ENCODE results near the gene WFDC5.
"Not testable (repeated sequence)": the region's sequence is repeated elsewhere in the genome, so short reads cannot be mapped to it uniquely, and the experiment has no call there.

WFDC5 gene

GRCh38 chr20:45087814-45088213 lies 27.2 kb downstream of the WFDC5 start:
- no peak for DNase-seq (ENCODE audit: low read depth)

- no peak for DNase-seq (ENCODE audit: low read depth)
These were observed 27.7 kb downstream of the WFDC5 start for GRCh38 chr20:45087097-45087790.

- no peak for DNase-seq (ENCODE audit: low read depth)
These were observed 29.1 kb downstream of the WFDC5 start for GRCh38 chr20:45085867-45086266.

GRCh38 chr20:45085289-45085688 lies 29.7 kb downstream of the WFDC5 start:
- no peak for DNase-seq (ENCODE audit: low read depth)

GRCh38 chr20:45083127-45083526 lies 31.8 kb downstream of the WFDC5 start:
- no peak for DNase-seq (ENCODE audit: low read depth)

GRCh38 chr20:45082468-45082867 lies 32.5 kb downstream of the WFDC5 start:
- no peak for DNase-seq (ENCODE audit: low read depth)

- no peak for DNase-seq (ENCODE audit: low read depth)
These were observed 33.9 kb downstream of the WFDC5 start for GRCh38 chr20:45080867-45081624.

DNA sequence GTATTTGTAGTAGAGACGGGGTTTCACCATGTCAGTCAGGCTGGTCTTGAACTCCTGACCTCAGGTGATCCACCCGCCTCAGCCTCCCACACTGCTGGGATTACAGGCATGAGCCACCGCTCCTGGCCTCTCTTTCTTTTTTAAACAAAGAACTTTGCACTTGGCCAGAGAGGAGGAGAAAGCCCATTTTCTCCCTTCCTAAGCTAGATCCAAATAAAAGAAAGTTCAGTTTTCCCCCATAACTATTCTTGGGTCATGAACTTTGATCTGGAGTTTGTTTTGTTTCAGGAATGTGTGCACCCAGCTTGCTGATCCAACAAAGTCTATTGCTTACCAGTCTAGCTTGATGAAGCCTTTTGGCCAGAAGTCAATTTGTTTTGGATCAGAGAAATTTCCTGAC lies 37.4 kb downstream of the WFDC5 start:
- DNase-seq (ENCODE audit: low read depth): no peak

DNA sequence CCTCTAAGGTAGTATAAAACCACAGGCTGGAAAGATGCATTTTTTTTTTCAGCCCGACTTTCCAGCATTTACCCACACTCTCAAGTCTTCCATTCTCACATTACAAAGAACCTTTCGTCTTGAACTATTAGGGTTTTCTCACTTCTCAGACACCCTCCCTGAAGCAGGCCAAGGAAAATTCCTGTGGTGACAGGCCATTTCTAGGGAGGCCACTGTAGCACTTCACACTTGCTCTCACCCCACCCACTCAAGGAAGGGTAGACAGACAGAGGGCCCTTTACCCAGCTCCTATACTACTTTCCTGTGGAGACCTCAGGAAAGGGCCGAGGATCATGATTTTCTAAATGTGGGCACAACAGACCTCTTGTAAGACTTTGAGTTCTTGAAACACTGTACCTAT lies 41.8 kb downstream of the WFDC5 start:
- DNase-seq (ENCODE audit: low read depth): no peak

GRCh38 chr20:45072066-45072465 lies 42.9 kb downstream of the WFDC5 start:
- no peak for DNase-seq (ENCODE audit: low read depth)

DNA sequence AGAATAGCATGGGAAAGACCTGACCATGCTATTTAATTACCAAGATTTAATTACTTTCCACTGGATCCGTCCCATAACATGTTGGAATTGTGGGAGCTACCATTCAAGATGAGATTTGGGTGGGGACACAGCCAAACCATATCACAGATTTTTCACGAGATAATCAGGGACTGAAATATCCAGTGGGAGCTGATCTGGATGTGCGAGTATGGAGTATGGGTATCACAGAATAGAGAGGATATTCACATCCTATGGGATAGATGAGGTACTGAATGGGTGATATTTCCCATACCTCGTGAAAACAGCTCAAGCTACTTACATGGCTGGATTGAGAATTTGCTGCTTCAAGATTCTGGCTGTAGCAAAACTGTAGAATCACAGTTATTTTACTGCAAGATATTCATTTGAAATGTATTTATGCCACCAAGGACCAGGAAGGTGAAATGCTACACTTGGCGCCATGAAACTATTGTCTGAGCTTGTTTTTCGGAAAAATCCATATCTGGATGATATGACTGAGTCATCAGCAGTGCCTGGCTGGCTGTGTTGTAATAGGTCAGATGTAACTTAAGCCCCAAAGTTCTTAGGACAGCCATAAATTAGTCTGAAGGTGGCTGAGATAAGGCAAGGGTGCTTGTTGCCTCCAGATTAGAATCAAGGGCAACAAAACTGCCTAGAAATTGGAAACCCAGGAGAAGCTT lies 43.9 kb downstream of the WFDC5 start:
- DNase-seq (ENCODE audit: low read depth): no peak

DNA sequence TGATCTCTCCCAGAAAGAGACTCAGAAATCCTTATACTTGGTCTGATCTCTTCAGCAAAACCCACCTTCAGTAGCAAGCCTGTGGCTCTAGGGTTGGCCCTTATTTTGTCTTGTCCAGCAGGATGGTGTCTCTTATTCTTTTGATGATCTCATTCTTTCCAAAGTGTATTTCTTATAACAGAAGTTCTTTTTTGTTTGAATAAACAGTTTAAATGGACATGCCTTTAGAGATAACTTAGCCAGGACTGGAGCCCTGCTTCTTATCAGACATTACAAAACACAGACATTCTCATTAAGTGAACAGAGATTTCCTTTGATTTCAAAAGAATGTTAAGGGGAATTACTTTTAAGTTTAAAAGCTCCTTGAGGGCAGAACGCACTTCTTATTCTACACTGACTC lies 45.7 kb downstream of the WFDC5 start:
- no peak for DNase-seq (ENCODE audit: low read depth)

DNA sequence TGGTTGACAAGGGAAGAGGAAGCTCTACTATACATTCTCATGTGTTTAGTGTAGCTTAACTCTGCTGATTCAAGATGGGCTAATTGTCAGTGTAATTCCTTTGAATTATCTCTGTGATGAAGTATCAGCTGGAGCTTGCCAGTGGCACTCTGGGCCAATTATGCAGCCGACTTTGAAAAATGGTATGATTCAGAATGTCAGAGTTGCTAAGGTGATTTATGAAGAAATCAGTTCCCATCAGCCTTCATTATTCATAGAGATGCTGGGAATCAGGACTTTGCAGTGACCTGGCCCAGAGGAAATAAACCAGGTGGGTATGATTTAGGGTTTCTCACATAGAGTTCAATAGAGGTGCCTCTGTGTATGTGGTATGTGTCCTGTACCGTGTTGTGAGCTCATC lies 47.4 kb downstream of the WFDC5 start:
- no peak for DNase-seq (ENCODE audit: low read depth)

DNA sequence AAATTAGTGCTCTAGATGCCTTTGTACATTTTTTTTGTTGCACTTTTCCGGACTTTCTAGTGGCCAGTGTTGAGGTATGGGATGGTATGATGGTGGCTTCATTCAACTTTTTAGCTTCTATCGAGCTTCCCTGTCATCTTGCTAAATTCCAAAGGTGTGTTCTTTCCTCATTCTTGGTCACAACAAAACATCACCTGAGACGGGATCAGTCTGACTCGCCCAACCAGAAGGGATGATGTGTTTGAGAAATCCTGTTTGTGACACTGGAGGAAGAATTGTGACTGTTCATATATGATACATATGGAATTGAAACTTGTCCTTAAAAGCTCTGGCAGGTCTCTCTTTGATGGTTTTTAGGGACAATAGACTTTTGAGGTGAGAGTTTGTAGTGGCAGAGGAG lies 47.9 kb downstream of the WFDC5 start:
- no peak for DNase-seq (ENCODE audit: low read depth)

- no peak for DNase-seq (ENCODE audit: low read depth)
These were observed 48.6 kb downstream of the WFDC5 start for GRCh38 chr20:45066372-45066771.

GRCh38 chr20:45064812-45065211 lies 50.2 kb downstream of the WFDC5 start:
- no peak for DNase-seq (ENCODE audit: low read depth)

DNA sequence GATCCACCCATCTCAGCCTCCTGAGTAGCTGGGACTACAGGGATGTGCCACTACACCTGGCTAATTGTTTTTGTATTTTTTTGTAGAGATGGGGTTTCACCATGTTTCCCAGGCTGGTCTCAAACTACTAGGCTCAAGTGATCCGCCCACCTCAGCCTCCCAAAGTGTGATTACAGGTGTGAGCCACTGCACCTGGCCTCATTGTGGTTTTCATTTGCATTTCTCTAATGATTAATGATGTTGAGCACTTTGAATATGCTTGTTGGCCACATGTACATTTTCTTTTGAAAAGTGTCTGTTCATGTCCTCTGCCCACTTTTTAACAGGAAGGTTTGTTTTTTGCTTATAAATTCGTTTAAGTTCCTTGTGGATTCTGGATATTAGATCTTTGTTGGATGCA lies 51.9 kb downstream of the WFDC5 start:
- not testable (repeated sequence) for DNase-seq (ENCODE audit: low read depth)

- DNase-seq (ENCODE audit: low read depth): no peak
These were observed 53.7 kb downstream of the WFDC5 start for GRCh38 chr20:45061244-45061643.

DNA sequence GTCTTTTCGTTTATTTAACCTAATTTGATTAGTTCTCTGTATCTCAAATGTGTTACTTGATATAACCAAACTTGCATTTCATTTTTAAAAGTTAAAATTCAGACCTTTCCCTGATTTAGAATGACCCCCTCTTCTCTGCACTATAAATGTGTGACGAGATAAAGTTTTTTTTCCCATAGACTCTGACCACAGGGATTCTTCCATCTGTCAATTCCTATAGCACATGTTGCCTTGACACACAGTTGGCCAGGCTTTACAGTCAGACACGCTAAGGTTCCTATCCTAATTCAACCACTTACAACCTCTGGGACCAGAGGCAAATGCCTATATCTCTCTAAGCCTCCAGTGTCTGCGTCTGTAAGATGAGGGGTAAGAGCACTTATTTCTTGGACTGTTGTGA lies 54.7 kb downstream of the WFDC5 start:
- DNase-seq (ENCODE audit: low read depth): no peak

Measured in activated gamma-delta T cell treated with anti-CD3 and anti-CD28 coated beads, Interleukin-2, amount 50 U/mL, for 16 hours (primary cell).